ENCODE measurements around the gene ALOX12.
A peak's percentile ranks its signal among the peaks of the same experiment; 100 is the strongest.

The ALOX12 gene

DNA sequence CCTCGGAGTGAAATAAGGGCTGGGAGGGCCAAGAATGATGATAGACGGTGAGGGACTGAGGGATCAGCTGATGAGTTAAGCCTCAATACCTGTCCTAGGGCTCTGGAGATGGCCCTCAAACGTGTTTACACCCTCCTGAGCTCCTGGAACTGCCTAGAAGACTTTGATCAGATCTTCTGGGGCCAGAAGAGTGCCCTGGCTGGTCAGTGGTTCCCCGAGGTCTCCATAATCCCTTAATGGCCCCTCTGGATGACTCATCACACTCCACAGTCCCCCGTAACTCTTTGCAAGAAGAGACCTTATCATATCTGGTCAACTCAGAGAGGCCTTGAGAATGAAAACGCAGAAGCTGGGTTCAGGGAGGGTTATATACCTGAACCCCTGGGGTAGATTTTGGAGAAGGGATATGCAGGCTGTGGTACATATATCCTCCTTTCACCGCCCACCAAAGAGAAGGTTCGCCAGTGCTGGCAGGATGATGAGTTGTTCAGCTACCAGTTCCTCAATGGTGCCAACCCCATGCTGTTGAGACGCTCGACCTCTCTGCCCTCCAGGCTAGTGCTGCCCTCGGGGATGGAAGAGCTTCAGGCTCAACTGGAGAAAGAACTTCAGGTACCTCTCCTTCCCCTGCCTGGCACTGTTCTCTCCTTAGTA lies 3.1 kb downstream of the ALOX12 start:
- H3K27me3 ChIP-seq (ENCODE audit: control insufficient read depth in 5 of 5, insufficient read depth in 4 of 5, low read length in 5 of 5): no peaks in the 10 kb centered on the region

DNA sequence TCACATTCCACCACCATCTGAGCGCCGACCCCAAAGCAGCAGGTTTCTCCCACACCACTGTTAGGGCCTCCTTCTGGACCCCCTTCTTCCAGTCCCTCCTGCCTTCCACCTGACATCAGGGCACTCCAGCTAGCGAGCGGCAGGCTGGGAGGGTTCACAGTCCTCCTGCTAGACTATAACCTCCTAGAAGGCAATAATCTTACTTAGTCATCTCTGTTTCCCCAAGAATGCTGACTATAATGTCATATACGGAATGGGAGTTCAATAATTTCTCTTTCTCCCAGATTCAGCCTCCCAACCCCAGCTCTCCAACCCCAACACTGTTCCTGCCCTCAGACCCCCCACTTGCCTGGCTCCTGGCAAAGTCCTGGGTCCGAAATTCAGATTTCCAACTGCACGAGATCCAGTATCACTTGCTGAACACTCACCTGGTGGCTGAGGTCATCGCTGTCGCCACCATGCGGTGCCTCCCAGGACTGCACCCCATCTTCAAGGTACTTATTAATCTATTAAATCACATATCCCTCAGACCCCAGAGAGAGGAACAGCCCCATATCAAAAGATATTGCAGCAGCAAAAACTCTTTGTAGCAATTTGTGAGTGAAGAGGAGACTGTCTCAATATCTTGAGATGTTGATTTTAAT lies 5.6 kb downstream of the ALOX12 start:
- Histone ChIP-seq H3K4me3 (ENCODE audit: low read depth in 1 of 5, low read length in 5 of 5) (no peak overlapping the region), H3K36me3 (ENCODE audit: control insufficient read depth in 5 of 5, insufficient read depth in 5 of 5, low read length in 5 of 5) (peaks cover 10 to 68% (median 59%) of the 10 kb centered on the region in 5 donors), H3K9ac (ENCODE audit: low read length in 5 of 5) (no peak overlapping the region), H3K27me3 (ENCODE audit: control insufficient read depth in 5 of 5, insufficient read depth in 4 of 5, low read length in 5 of 5) (no peaks in the 10 kb centered on the region), H3K27ac (ENCODE audit: low read depth, low read length) (no peak overlapping the region), H3K9me3 (ENCODE audit: control insufficient read depth in 5 of 5, low read length in 5 of 5) (no peaks in the 10 kb centered on the region), H3K4me1 (ENCODE audit: control insufficient read depth in 5 of 5, insufficient read depth in 5 of 5, low read length in 5 of 5) (peaks cover 0 to 3% (median 2%) of the 10 kb centered on the region in 5 donors)

More for the DNA sequence above, 3.1 kb downstream of the ALOX12 start:
- Histone ChIP-seq H3K36me3 (ENCODE audit: control insufficient read depth in 5 of 5, insufficient read depth in 5 of 5, low read length in 5 of 5) (peaks cover 10 to 66% (median 57%) of the 10 kb centered on the region in 5 donors), H3K4me3 (ENCODE audit: low read depth in 1 of 5, low read length in 5 of 5) (no peak overlapping the region), H3K9ac (ENCODE audit: low read length in 5 of 5) (no peak overlapping the region), H3K9me3 (ENCODE audit: control insufficient read depth in 5 of 5, low read length in 5 of 5) (no peaks in the 10 kb centered on the region), H3K4me1 (ENCODE audit: control insufficient read depth in 5 of 5, insufficient read depth in 5 of 5, low read length in 5 of 5) (peaks cover 0 to 15% (median 12%) of the 10 kb centered on the region in 5 donors), H3K27ac (ENCODE audit: low read depth, low read length) (no peak overlapping the region)

DNA sequence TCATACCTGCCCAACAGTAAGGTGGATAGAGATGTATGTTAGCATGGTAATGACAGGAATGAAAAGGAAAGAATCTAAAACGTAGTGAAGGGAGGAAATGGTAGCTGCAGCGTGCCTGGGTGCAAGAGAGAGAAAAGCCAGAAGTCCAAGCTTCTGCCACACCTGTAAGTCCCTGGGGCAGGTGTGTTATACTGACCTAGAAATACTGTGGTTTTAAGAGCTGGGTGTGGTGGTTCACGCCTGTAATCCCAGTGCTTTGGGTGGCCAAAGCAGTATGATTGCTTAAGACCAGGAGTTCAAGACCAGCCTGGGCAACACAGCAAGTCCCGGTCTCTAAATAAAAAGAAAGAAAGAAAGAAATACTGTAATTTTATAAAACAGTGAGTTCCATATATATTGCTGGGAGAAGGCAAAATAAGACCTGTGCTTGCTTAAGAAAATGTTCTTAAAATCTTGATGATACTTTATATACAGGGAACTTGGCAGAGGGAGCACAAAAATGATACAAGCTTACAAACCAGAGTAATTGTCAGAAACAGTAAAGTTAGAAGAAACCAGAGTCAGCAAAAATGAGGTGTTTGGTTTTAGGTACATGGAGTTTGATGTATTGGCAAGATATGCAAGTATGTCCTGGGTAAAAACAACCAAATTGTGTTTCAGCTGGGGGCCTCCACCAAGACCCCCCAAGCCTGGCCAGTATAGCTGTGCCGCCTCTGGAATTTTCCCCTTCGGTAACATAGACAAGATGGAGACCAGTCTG lies 6.6 kb downstream of the ALOX12 start:
- Histone ChIP-seq H3K27me3 (ENCODE audit: control insufficient read depth in 5 of 5, insufficient read depth in 4 of 5, low read length in 5 of 5) (no peaks in the 10 kb centered on the region), H3K9me3 (ENCODE audit: control insufficient read depth in 5 of 5, low read length in 5 of 5) (no peaks in the 10 kb centered on the region), H3K4me1 (ENCODE audit: control insufficient read depth in 5 of 5, insufficient read depth in 5 of 5, low read length in 5 of 5) (no peaks in the 10 kb centered on the region), H3K4me3 (ENCODE audit: low read depth in 1 of 5, low read length in 5 of 5) (no peak overlapping the region), H3K27ac (ENCODE audit: low read depth, low read length) (no peak overlapping the region), H3K36me3 (ENCODE audit: control insufficient read depth in 5 of 5, insufficient read depth in 5 of 5, low read length in 5 of 5) (peaks cover 10 to 69% (median 55%) of the 10 kb centered on the region in 5 donors), H3K9ac (ENCODE audit: low read length in 5 of 5) (no peak overlapping the region)

DNA sequence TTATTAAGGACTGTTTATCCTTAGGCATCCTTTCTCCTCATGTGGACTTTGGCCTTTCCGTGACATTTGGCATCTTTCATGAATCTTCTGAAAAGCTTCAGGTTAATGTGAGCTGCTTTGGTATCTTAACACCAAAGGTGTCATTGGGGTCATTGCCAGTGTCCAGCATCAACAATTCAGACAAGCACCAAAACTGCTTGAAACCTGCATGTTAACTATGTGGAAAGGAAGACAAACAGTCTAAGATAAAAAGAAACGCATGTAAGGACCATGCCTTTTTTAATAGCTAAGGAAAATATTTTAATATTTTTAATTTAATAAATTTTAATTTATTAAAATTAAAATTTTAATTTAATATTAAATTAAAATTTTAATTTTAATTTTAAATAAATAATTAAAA lies 7.9 kb downstream of the ALOX12 start:
- peaks cover 6 to 62% (median 45%) of the 10 kb centered on the region in 5 donors for H3K36me3 ChIP-seq (ENCODE audit: control insufficient read depth in 5 of 5, insufficient read depth in 5 of 5, low read length in 5 of 5)
- H3K27ac ChIP-seq (ENCODE audit: low read depth, low read length): no peak overlapping the region
- no peaks in the 10 kb centered on the region for H3K4me1 ChIP-seq (ENCODE audit: control insufficient read depth in 5 of 5, insufficient read depth in 5 of 5, low read length in 5 of 5)
- H3K4me3 ChIP-seq (ENCODE audit: low read depth in 1 of 5, low read length in 5 of 5): no peak overlapping the region
- no peaks in the 10 kb centered on the region for H3K9me3 ChIP-seq (ENCODE audit: control insufficient read depth in 5 of 5, low read length in 5 of 5)
- H3K9ac ChIP-seq (ENCODE audit: low read length in 5 of 5): no peak overlapping the region
- H3K27me3 ChIP-seq (ENCODE audit: control insufficient read depth in 5 of 5, insufficient read depth in 4 of 5, low read length in 5 of 5): no peaks in the 10 kb centered on the region

DNA sequence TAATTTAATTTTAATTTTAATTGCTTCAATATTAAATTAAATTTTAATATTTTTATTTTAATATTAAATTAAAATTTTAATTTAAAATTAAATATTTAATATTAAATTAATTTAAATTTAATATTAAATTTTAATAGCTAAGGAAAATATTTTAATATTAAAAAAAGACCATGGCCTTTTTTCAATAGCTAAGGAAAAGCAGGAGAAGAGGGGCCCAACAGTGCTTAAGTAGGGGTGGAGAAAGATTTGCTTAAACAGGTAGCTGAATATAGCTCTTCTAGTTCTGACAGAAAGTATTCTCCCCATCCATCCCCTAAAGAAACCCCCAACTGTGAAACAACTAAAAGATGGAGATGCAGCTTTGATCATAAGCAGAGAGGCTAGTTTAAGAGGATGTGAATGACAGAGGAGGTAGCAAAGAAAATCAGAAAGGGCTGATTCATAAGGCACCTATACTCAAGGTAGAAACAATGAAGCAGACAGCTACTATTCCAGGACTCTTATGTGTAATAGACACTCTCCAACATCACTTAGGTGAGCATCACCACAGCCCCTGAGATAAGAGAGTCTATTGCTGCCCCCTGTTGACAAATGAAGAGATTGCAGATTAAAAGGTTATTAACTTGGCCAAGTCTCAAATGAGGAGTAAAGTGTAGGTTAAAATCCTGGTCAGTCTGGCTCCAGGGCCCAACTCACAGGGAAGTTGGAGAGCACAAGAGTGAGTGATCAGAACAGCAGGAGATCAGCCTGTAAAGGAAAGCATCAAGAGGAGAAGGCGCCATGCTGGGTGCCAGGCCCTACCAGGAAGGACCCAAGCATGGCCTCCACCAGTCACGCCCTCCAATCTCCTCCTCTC lies 8.8 kb downstream of the ALOX12 start:
- H3K36me3 ChIP-seq (ENCODE audit: control insufficient read depth in 5 of 5, insufficient read depth in 5 of 5, low read length in 5 of 5): peaks cover 6 to 55% (median 41%) of the 10 kb centered on the region in 5 donors
- no peak overlapping the region for H3K27ac ChIP-seq (ENCODE audit: low read depth, low read length)
- no peaks in the 10 kb centered on the region for H3K9me3 ChIP-seq (ENCODE audit: control insufficient read depth in 5 of 5, low read length in 5 of 5)
- no peak overlapping the region for H3K9ac ChIP-seq (ENCODE audit: low read length in 5 of 5)
- H3K4me3 ChIP-seq (ENCODE audit: low read depth in 1 of 5, low read length in 5 of 5): no peak overlapping the region
- no peaks in the 10 kb centered on the region for H3K27me3 ChIP-seq (ENCODE audit: control insufficient read depth in 5 of 5, insufficient read depth in 4 of 5, low read length in 5 of 5)
- peaks cover 0 to 3% (median 2%) of the 10 kb centered on the region in 5 donors for H3K4me1 ChIP-seq (ENCODE audit: control insufficient read depth in 5 of 5, insufficient read depth in 5 of 5, low read length in 5 of 5)

DNA sequence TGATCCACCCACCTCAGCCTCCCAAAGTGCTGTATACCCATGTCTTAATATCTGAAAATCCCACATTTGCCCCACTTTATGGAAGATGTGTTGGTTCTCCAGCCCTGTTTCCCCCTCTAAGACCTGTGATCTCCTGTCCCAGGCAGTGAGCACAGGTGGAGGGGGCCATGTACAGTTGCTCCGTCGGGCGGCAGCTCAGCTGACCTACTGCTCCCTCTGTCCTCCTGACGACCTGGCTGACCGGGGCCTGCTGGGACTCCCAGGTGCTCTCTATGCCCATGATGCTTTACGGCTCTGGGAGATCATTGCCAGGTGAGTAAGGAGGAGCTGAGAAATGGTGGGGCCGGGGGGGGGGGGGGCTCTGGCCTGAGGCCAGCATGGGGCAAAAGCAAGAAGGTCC lies 9.9 kb downstream of the ALOX12 start:
- no peak overlapping the region for H3K9ac ChIP-seq (ENCODE audit: low read length in 5 of 5)
- H3K27me3 ChIP-seq (ENCODE audit: control insufficient read depth in 5 of 5, insufficient read depth in 4 of 5, low read length in 5 of 5): no peaks in the 10 kb centered on the region
- H3K9me3 ChIP-seq (ENCODE audit: control insufficient read depth in 5 of 5, low read length in 5 of 5): no peaks in the 10 kb centered on the region
- H3K4me1 ChIP-seq (ENCODE audit: control insufficient read depth in 5 of 5, insufficient read depth in 5 of 5, low read length in 5 of 5): peaks cover under 1 to 14% (median 12%) of the 10 kb centered on the region in 5 donors
- peaks cover 6 to 48% (median 33%) of the 10 kb centered on the region in 5 donors for H3K36me3 ChIP-seq (ENCODE audit: control insufficient read depth in 5 of 5, insufficient read depth in 5 of 5, low read length in 5 of 5)
- no peak overlapping the region for H3K27ac ChIP-seq (ENCODE audit: low read depth, low read length)
- H3K4me3 ChIP-seq (ENCODE audit: low read depth in 1 of 5, low read length in 5 of 5): no peak overlapping the region

DNA sequence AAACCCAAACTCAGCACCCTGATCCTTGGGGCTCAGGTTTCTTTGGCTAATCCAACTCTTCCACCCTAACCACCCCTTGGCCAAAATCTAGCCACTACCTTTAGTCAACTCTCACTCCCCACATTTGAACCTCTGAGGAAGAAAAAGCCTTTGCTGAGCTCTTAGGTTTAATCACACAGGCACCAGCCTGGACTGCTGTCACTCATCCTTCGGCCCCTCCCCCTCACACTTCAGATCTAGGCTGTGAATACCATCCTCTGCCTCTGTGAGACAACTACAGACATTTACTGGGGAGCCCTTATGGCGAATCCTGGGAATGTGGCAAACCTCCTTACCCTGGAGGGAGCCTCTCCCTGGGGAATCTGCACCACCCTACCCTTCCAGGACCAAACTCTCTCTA lies 11.3 kb downstream of the ALOX12 start:
- Histone ChIP-seq H3K4me1 (ENCODE audit: control insufficient read depth in 5 of 5, insufficient read depth in 5 of 5, low read length in 5 of 5) (peaks cover 5 to 26% (median 25%) of the 10 kb centered on the region in 5 donors), H3K4me3 (ENCODE audit: low read depth in 1 of 5, low read length in 5 of 5) (no peak overlapping the region), H3K9me3 (ENCODE audit: control insufficient read depth in 5 of 5, low read length in 5 of 5) (no peaks in the 10 kb centered on the region), H3K27ac (ENCODE audit: low read depth, low read length) (no peak overlapping the region), H3K27me3 (ENCODE audit: control insufficient read depth in 5 of 5, insufficient read depth in 4 of 5, low read length in 5 of 5) (no peaks in the 10 kb centered on the region), H3K9ac (ENCODE audit: low read length in 5 of 5) (no peak overlapping the region), H3K36me3 (ENCODE audit: control insufficient read depth in 5 of 5, insufficient read depth in 5 of 5, low read length in 5 of 5) (peaks cover 1 to 34% (median 19%) of the 10 kb centered on the region in 5 donors)

DNA sequence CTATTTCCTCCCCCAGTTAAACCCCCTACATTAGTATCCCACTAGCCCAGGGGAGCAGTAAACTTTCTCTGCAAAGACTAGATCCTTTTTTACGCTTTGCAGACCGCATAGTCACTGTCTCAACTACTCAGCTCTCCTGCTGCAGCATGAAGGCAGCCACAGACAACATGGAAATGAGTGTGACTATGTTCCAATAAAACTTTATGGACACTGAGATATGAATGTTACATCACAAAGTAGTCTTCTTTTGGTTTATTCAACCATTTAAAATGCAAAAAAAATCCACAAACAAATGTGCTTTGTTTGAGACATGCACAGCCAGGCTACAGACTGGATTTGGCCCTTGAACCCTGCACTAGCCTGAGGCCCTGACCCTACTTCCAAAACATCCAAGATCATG lies 14.7 kb downstream of the ALOX12 start:
- H3K27ac ChIP-seq (ENCODE audit: low read depth, low read length): no peak overlapping the region
- peak overlapping the region in 3 of 5 donors; percentile 90 to 97 (median 90) for H3K4me3 ChIP-seq (ENCODE audit: low read depth in 1 of 5, low read length in 5 of 5)
- H3K27me3 ChIP-seq (ENCODE audit: control insufficient read depth in 5 of 5, insufficient read depth in 4 of 5, low read length in 5 of 5): no peaks in the 10 kb centered on the region
- peaks cover 0 to 22% (median 9%) of the 10 kb centered on the region in 5 donors for H3K36me3 ChIP-seq (ENCODE audit: control insufficient read depth in 5 of 5, insufficient read depth in 5 of 5, low read length in 5 of 5)
- peaks cover 13 to 50% (median 45%) of the 10 kb centered on the region in 5 donors for H3K4me1 ChIP-seq (ENCODE audit: control insufficient read depth in 5 of 5, insufficient read depth in 5 of 5, low read length in 5 of 5)
- H3K9me3 ChIP-seq (ENCODE audit: control insufficient read depth in 5 of 5, low read length in 5 of 5): no peaks in the 10 kb centered on the region
- peak overlapping the region in 2 of 5 donors; percentile 13 to 99 for H3K9ac ChIP-seq (ENCODE audit: low read length in 5 of 5)

DNA sequence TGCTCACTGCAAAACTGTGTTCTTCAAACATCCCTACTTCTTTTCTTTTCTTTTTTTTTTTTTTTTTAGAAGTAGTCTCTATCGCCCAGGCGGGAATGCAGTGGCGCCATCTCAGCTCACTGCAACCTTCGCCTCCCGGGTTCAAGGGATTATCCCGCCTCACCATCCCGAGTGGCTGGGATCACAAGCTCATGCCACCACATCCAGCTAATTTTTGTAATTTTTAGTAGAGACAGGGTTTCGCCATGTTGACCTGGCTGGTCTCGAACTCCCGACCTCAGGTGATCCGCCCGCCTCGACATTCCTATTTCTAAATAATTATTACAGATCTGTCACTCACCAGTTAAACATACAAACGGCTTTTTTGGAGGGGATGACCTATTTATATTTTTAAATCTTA lies 15.6 kb downstream of the ALOX12 start:
- Histone ChIP-seq H3K4me3 (ENCODE audit: low read depth in 1 of 5, low read length in 5 of 5) (peak overlapping the region; percentile 87 to 97 (median 90)), H3K36me3 (ENCODE audit: control insufficient read depth in 5 of 5, insufficient read depth in 5 of 5, low read length in 5 of 5) (peaks cover 0 to 22% (median 9%) of the 10 kb centered on the region in 5 donors), H3K27me3 (ENCODE audit: control insufficient read depth in 5 of 5, insufficient read depth in 4 of 5, low read length in 5 of 5) (no peaks in the 10 kb centered on the region), H3K27ac (ENCODE audit: low read depth, low read length) (no peak overlapping the region), H3K4me1 (ENCODE audit: control insufficient read depth in 5 of 5, insufficient read depth in 5 of 5, low read length in 5 of 5) (peaks cover 13 to 59% (median 54%) of the 10 kb centered on the region in 5 donors), H3K9me3 (ENCODE audit: control insufficient read depth in 5 of 5, low read length in 5 of 5) (no peaks in the 10 kb centered on the region), H3K9ac (ENCODE audit: low read length in 5 of 5) (peak overlapping the region; percentile 71 to 99 (median 94))

All from subcutaneous abdominal adipose tissue (tissue), 5 donors.